GM18858 (cell line): ENCODE measurements around the gene SUGCT.

Source experiments
- ATAC-seq: cut with Tn5 transposase; IDR thresholded peaks from one replicate; pipeline ENCODE4 v1.9.1; 2021; ENCODE audit not compliant: unreplicated experiment

SUGCT gene

GRCh38 chr7:40709062-40709964 is 574.5 kb downstream of the SUGCT start:
- ATAC-seq = no peak

- ATAC-seq = no peak
These were observed 576.9 kb downstream of the SUGCT start for GRCh38 chr7:40711706-40712105.

GRCh38 chr7:40714363-40715052 is 579.7 kb downstream of the SUGCT start:
- no peak for ATAC-seq

- no peak for ATAC-seq
These were observed 580.2 kb downstream of the SUGCT start for GRCh38 chr7:40715053-40715430.

- no peak for ATAC-seq
These were observed 581.2 kb downstream of the SUGCT start for GRCh38 chr7:40716052-40716451.

GRCh38 chr7:40717242-40717641 is 582.4 kb downstream of the SUGCT start:
- ATAC-seq = peak; percentile 65

GRCh38 chr7:40720416-40720815 is 585.6 kb downstream of the SUGCT start:
- no peak for ATAC-seq

GRCh38 chr7:40721342-40721949 is 586.6 kb downstream of the SUGCT start:
- no peak for ATAC-seq

GRCh38 chr7:40722242-40722641 is 587.4 kb downstream of the SUGCT start:
- no peak for ATAC-seq

- ATAC-seq = no peak
These were observed 589.0 kb downstream of the SUGCT start for GRCh38 chr7:40723829-40724228.

- ATAC-seq = no peak
These were observed 591.8 kb downstream of the SUGCT start for GRCh38 chr7:40726559-40726958.

GRCh38 chr7:40733114-40733513 is 598.3 kb downstream of the SUGCT start:
- no peak for ATAC-seq

GRCh38 chr7:40733578-40733977 is 598.8 kb downstream of the SUGCT start:
- no peak for ATAC-seq

- no peak for ATAC-seq
These were observed 604.5 kb downstream of the SUGCT start for GRCh38 chr7:40739257-40739656.

GRCh38 chr7:40742270-40742669 is 607.5 kb downstream of the SUGCT start:
- no peak for ATAC-seq

- no peak for ATAC-seq
These were observed 612.2 kb downstream of the SUGCT start for GRCh38 chr7:40746841-40747556.

- no peak for ATAC-seq
These were observed 613.1 kb downstream of the SUGCT start for GRCh38 chr7:40747856-40748255.

GRCh38 chr7:40749877-40750276 is 615.1 kb downstream of the SUGCT start:
- ATAC-seq = no peak

- no peak for ATAC-seq
These were observed 618.6 kb downstream of the SUGCT start for GRCh38 chr7:40753455-40753854.

GRCh38 chr7:40755438-40755837 is 620.6 kb downstream of the SUGCT start:
- ATAC-seq = no peak

GRCh38 chr7:40757109-40757508 is 622.3 kb downstream of the SUGCT start:
- ATAC-seq = no peak
